K562 (cell line): Measurements from ENCODE around the gene TBC1D17. TPM values are rescaled to one million over a fixed set of nuclear protein-coding genes. Genes with fewer than 3 reads are reported as not detected.

Experiments used
- DNMT1 ChIP-seq: fragments of 450-650 bp; IDR thresholded peaks from 2 replicates; pipeline ENCODE4 v1.6.1; 2016; ENCODE audit warnings: antibody characterized with exemption, mild to moderate bottlenecking
- EGR1 ChIP-seq: fragments of 450-650 bp; conservative IDR thresholded peaks from 2 replicates; pipeline ENCODE4 v1.6.1; 2017; ENCODE audit warnings: mild to moderate bottlenecking
- FOXK1 ChIP-seq: sonication (generic); formaldehyde crosslinking; IDR thresholded peaks from 2 replicates; pipeline ENCODE4 v1.8.0; 2022; ENCODE audit warnings: missing genetic modification reagents, mild to moderate bottlenecking, borderline replicate concordance
- IFI16 ChIP-seq: fragments of 250-450 bp; sonication (Bioruptor Pico); IDR thresholded peaks from 2 replicates; pipeline ENCODE4 v2.1.2; 2022; ENCODE audit warnings: mild to moderate bottlenecking, inconsistent platforms
- JUND ChIP-seq, 2 experiments: IDR thresholded peaks; 2 replicates in 1 of 2; 3 replicates in 1 of 2; pipeline ENCODE4 v1.6.1; 2011; ENCODE audit warnings: borderline replicate concordance in 2 of 2, low read depth in 2 of 2, low read length in 2 of 2, improper control_type of control experiment in 1 of 2, missing biosample characterization in 1 of 2, missing genetic modification characterization in 1 of 2, missing genetic modification reagents in 1 of 2
- KDM5B ChIP-seq: fragments of 200-600 bp; sonication (generic); IDR thresholded peaks from 2 replicates; pipeline ENCODE4 v1.6.1; 2012; ENCODE audit warnings: low read depth, mild to moderate bottlenecking, moderate library complexity, low read length, control low read depth, inconsistent platforms; ENCODE audit not compliant: insufficient replicate concordance
- KLF6 ChIP-seq: fragments of 250-450 bp; sonication (Bioruptor Pico); IDR thresholded peaks from 2 replicates; pipeline ENCODE4 v1.4.0; 2020; ENCODE audit warnings: mild to moderate bottlenecking, moderate library complexity, borderline replicate concordance
- MEF2D ChIP-seq: conservative IDR thresholded peaks from 2 replicates; pipeline ENCODE4 v1.6.1; 2016; ENCODE audit warnings: low read depth, missing genetic modification characterization, missing compliant biosample characterization
- MTF1 ChIP-seq: fragments of 250-450 bp; sonication (Bioruptor Pico); IDR thresholded peaks from 2 replicates; pipeline ENCODE4 v1.9.0; 2021; ENCODE audit warnings: moderate library complexity, mild to moderate bottlenecking, inconsistent platforms, borderline replicate concordance
- NBN ChIP-seq: fragments of 450-650 bp; IDR thresholded peaks from 2 replicates; pipeline ENCODE4 v1.6.1; 2016; ENCODE audit warnings: low read depth, mild to moderate bottlenecking
- NCOA4 ChIP-seq: fragments of 450-650 bp; IDR thresholded peaks from 2 replicates; pipeline ENCODE4 v1.6.1; 2018; ENCODE audit warnings: mild to moderate bottlenecking; ENCODE audit not compliant: partially characterized antibody
- NFATC3 ChIP-seq: fragments of 450-650 bp; IDR thresholded peaks from 2 replicates; pipeline ENCODE4 v1.6.1; 2017; ENCODE audit warnings: mild to moderate bottlenecking
- NR1H2 ChIP-seq: sonication (generic); formaldehyde crosslinking; IDR thresholded peaks from 2 replicates; pipeline ENCODE4 v1.4.0; 2020; ENCODE audit warnings: mild to moderate bottlenecking, missing genetic modification reagents
- NR4A1 ChIP-seq, 2 experiments: fragments of 250-450 bp in 1 of 2; fragments of 450-650 bp in 1 of 2; sonication (Bioruptor Pico) in 1 of 2; IDR thresholded peaks; 2 replicates each; pipeline versions ENCODE4 v1.4.0 to v1.6.1; 2016 to 2020; ENCODE audit warnings: mild to moderate bottlenecking in 2 of 2, missing compliant biosample characterization in 1 of 2, missing genetic modification characterization in 1 of 2, moderate library complexity in 1 of 2
- POLR2A ChIP-seq: fragments of 450-650 bp; conservative IDR thresholded peaks from 2 replicates; pipeline ENCODE4 v1.6.1; 2016
- SAFB ChIP-seq: fragments of 200-400 bp; formaldehyde crosslinking; IDR thresholded peaks from 2 replicates; pipeline ENCODE4 v1.6.1; 2017; ENCODE audit warnings: low read depth, low read length, borderline replicate concordance
- SETDB1 ChIP-seq: IDR thresholded peaks from one replicate; pipeline ENCODE4 v1.6.1; 2012; ENCODE audit warnings: low read length, control low read depth, inconsistent platforms
- TAF15 ChIP-seq: fragments of 200-400 bp; formaldehyde crosslinking; IDR thresholded peaks from 2 replicates; pipeline ENCODE4 v1.6.1; 2017; ENCODE audit warnings: mild to moderate bottlenecking, low read depth, low read length, moderate library complexity
- USF2 ChIP-seq: sonication (generic); formaldehyde crosslinking; IDR thresholded peaks from 2 replicates; pipeline ENCODE4 v1.5.0; 2020; ENCODE audit warnings: missing genetic modification reagents
- ZBED1 ChIP-seq: IDR thresholded peaks from 2 replicates; pipeline ENCODE4 v1.6.1; 2014
- ZBTB8A ChIP-seq: fragments of 450-650 bp; IDR thresholded peaks from 2 replicates; pipeline ENCODE4 v1.6.1; 2018; ENCODE audit warnings: mild to moderate bottlenecking, moderate library complexity; ENCODE audit not compliant: partially characterized antibody
- ZFP91 ChIP-seq: sonication (generic); formaldehyde crosslinking; IDR thresholded peaks from 2 replicates; pipeline ENCODE4 v1.8.0; 2022; ENCODE audit warnings: mild to moderate bottlenecking, missing genetic modification reagents
- ZNF134 ChIP-seq: fragments of 250-450 bp; sonication (Bioruptor Pico); conservative IDR thresholded peaks from 2 replicates; pipeline ENCODE4 v1.4.0; 2020
- ZNF197 ChIP-seq: fragments of 200-800 bp; sonication (Bioruptor generic); IDR thresholded peaks from 2 replicates; pipeline ENCODE4 v1.6.1; 2016; ENCODE audit warnings: low read depth, missing genetic modification characterization, missing compliant biosample characterization
- ZNF449 ChIP-seq: fragments of 250-450 bp; sonication (Bioruptor Pico); IDR thresholded peaks from 2 replicates; pipeline ENCODE4 v1.8.0; 2022; ENCODE audit warnings: moderate library complexity, mild to moderate bottlenecking, inconsistent platforms
- ZNF699 ChIP-seq: fragments of 250-450 bp; sonication (Bioruptor Pico); IDR thresholded peaks from 2 replicates; pipeline ENCODE4 v1.8.0; 2021; ENCODE audit warnings: mild to moderate bottlenecking, moderate library complexity; ENCODE audit not compliant: insufficient replicate concordance
- polyA plus RNA-seq, 8 experiments: library from polyadenylated mRNA; depleted of rRNA in 4 of 8; stranded (reverse) in 5 of 8; unstranded in 3 of 8; fragments of >200 nt; fragmentation: Nextera tagmentation in 2 of 8; fragmentation: Illumina TruSeq in 1 of 8; extraction: Ambion mirVana in 2 of 8; extraction: Trizol in 1 of 8; gene quantifications; 2 replicates each; pipeline versions ENCODE4 v1.2.1 to v1.2.3, GENCODE V29; 2011 to 2014; ENCODE audit warnings: inconsistent platforms in 1 of 8, missing spikeins in 1 of 8
- total RNA-seq, 7 experiments: library from RNA; depleted of rRNA in 6 of 7; stranded (reverse); fragments of >200 nt in 6 of 7; fragmentation: Illumina TruSeq in 2 of 7; extraction: Trizol in 2 of 7; gene quantifications; 2 replicates each; pipeline versions ENCODE4 v1.2.1 to v1.2.3, GENCODE V29; 2011 to 2021; ENCODE audit warnings: low replicate concordance in 1 of 7

TBC1D17 gene
- total and polyA plus RNA-seq, 9 of the 15 experiments (the other 6 are each of a cell fraction or from before 2014, with no cell fraction given), result 0.42 to 16.0 (median 3.8) TPM

GRCh38 chr19:49876422-49877019 is 981 bp upstream of the TBC1D17 start (continued):
- TF ChIP-seq ZNF449 (CRISPR knock-in tag) (0 out of 2 replicates have a peak, but pooled peaks have one; percentile 5), ZBTB8A (no peak), FOXK1 (CRISPR knock-in tag) (no peak), KLF6 (CRISPR knock-in tag) (no peak; the same call in 1 of the 2 replicates), MEF2D (peak; percentile 66; the same call in 1 of the 2 replicates), EGR1 (peak; percentile 61), USF2 (CRISPR knock-in tag) (peak; percentile 78), NFATC3 (peak; percentile 63; the same call in 1 of the 2 replicates), TAF15 (no peak), ZNF197 (peak; percentile 96), NBN (peak; percentile 67; the same call in 1 of the 2 replicates), MTF1 (CRISPR knock-in tag) (0 out of 2 replicates have a peak, but pooled peaks have one; percentile 33), KDM5B (peak; percentile 64), NR4A1 (CRISPR knock-in tag; IDR thresholded peaks at IDR 0.05) (no peak; the same call in 1 of the 2 replicates), NR4A1 (tag; IDR thresholded peaks at IDR 0.05) (peak; percentile 43; the same call in 1 of the 2 replicates), SAFB (no peak), ZFP91 (CRISPR knock-in tag) (no peak), NCOA4 (no peak), NR1H2 (no peak), DNMT1 (no peak), ZNF134 (CRISPR knock-in tag) (no peak; the same call in 1 of the 2 replicates), JUND (IDR thresholded peaks at IDR 0.05; ENCODE audit: borderline replicate concordance, low read depth, low read length) (peak; percentile 85), JUND (tag; IDR thresholded peaks at IDR 0.05; ENCODE audit: borderline replicate concordance, low read depth, low read length) (peak; percentile 49; the same call in 1 of the 3 replicates), SETDB1 (no peak), POLR2A (peak; percentile 44), ZNF699 (CRISPR knock-in tag) (no peak), IFI16 (CRISPR knock-in tag) (no peak), ZBED1 (0 out of 2 replicates have a peak, but pooled peaks have one; percentile 58)
